HL-60 (cell line): ENCODE measurements around the gene KRTAP26-1.

Source experiments
- DNase-seq, 2 experiments: peaks; one replicate each; pipeline ENCODE4 v3.0.0-alpha.2; 2010 to 2020; ENCODE audit warnings: low read depth in 1 of 2, low spot score in 1 of 2
- H3K27ac ChIP-seq: fragments of 250-450 bp; sonication (Bioruptor Pico); replicated peaks from 2 replicates; pipeline ENCODE4 v1.5.1; 2020; ENCODE audit warnings: mild to moderate bottlenecking, moderate library complexity
- H3K27me3 ChIP-seq: fragments of 250-450 bp; sonication (Bioruptor Pico); 2 replicates; pipeline ENCODE4 v1.5.1; 2021; ENCODE audit warnings: mild to moderate bottlenecking, moderate library complexity; ENCODE audit not compliant: insufficient read depth, poor library complexity, severe bottlenecking
- H3K4me3 ChIP-seq: replicated peaks from 2 replicates; pipeline ENCODE4 v1.5.1; 2011; ENCODE audit warnings: mild to moderate bottlenecking, control low read depth, low read length; ENCODE audit not compliant: insufficient read depth
- GABPA ChIP-seq: IDR thresholded peaks from 2 replicates; pipeline ENCODE4 v1.6.1; 2012; ENCODE audit warnings: low read depth
- POLR2AphosphoS5 ChIP-seq: IDR thresholded peaks from 2 replicates; pipeline ENCODE4 v1.6.1; 2012; ENCODE audit warnings: low read depth
- REST ChIP-seq: IDR thresholded peaks from 2 replicates; pipeline ENCODE4 v1.6.1; 2012; ENCODE audit warnings: low read depth; ENCODE audit not compliant: insufficient replicate concordance
- SPI1 ChIP-seq: IDR thresholded peaks from 2 replicates; pipeline ENCODE4 v1.6.1; 2012; ENCODE audit warnings: low read depth, mild to moderate bottlenecking, borderline replicate concordance
- TF ChIP-seq, protein P1 (sequence below): IDR thresholded peaks from one replicate; pipeline ENCODE4 v1.5.1; 2011; ENCODE audit warnings: low read length, control low read depth, inconsistent platforms; ENCODE audit not compliant: insufficient read depth

KRTAP26-1 gene

GRCh38 chr21:30351534-30351933 is 31.4 kb upstream of the KRTAP26-1 start:
- no peaks in the 10 kb centered on the region for H3K27me3 ChIP-seq
- no peak overlapping the region for H3K27ac ChIP-seq
- no peak for DNase-seq
- H3K4me3 ChIP-seq, result no peak overlapping the region
- no peak for TF ChIP-seq REST
- TF ChIP-seq SPI1, result no peak

- no peak for DNase-seq
- TF ChIP-seq, protein P1, sequence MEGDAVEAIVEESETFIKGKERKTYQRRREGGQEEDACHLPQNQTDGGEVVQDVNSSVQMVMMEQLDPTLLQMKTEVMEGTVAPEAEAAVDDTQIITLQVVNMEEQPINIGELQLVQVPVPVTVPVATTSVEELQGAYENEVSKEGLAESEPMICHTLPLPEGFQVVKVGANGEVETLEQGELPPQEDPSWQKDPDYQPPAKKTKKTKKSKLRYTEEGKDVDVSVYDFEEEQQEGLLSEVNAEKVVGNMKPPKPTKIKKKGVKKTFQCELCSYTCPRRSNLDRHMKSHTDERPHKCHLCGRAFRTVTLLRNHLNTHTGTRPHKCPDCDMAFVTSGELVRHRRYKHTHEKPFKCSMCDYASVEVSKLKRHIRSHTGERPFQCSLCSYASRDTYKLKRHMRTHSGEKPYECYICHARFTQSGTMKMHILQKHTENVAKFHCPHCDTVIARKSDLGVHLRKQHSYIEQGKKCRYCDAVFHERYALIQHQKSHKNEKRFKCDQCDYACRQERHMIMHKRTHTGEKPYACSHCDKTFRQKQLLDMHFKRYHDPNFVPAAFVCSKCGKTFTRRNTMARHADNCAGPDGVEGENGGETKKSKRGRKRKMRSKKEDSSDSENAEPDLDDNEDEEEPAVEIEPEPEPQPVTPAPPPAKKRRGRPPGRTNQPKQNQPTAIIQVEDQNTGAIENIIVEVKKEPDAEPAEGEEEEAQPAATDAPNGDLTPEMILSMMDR, result no peak
- no peak for TF ChIP-seq SPI1
- no peak for TF ChIP-seq POLR2AphosphoS5
- no peak for TF ChIP-seq REST
- TF ChIP-seq GABPA, result no peak
- no peak overlapping the region for H3K27ac ChIP-seq
- H3K4me3 ChIP-seq, result no peak overlapping the region
- H3K27me3 ChIP-seq, result no peaks in the 10 kb centered on the region
These were observed 29.5 kb upstream of the KRTAP26-1 start for GRCh38 chr21:30349572-30349971.

DNA sequence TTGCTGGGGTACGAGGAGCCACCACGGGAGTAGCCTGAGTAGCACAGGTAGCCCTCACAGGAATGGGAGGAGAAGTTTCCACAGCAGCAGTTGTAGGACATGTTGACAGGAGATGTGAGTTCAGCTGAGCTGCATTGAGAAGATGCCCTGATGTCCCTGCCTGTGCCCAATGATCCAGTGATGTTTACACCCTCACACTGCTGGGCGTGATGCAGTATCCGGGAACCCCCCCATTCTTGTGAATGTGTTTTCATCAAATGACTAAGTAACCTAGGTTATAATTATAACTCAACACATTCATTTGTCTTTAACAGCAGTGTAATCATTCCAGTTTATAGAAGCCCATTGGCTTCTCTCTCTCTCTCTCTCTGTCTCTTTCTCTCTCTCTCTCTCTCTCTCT is 28.4 kb upstream of the KRTAP26-1 start, which contains the start of gene KRTAP23-1:
KRTAP23-1 (minus strand) TSS at position 101 of the 400 bp plus-strand sequence; CDS start at position 101, 0 bp downstream.
- no peak for DNase-seq
- TF ChIP-seq REST (no peak), POLR2AphosphoS5 (no peak), GABPA (no peak), SPI1 (no peak)
- TF ChIP-seq, protein P1, result no peak
- Histone ChIP-seq H3K27me3 (no peaks in the 10 kb centered on the region), H3K27ac (no peak within 1 kb of the TSS), H3K4me3 (no peak within 1 kb of the TSS)

DNA sequence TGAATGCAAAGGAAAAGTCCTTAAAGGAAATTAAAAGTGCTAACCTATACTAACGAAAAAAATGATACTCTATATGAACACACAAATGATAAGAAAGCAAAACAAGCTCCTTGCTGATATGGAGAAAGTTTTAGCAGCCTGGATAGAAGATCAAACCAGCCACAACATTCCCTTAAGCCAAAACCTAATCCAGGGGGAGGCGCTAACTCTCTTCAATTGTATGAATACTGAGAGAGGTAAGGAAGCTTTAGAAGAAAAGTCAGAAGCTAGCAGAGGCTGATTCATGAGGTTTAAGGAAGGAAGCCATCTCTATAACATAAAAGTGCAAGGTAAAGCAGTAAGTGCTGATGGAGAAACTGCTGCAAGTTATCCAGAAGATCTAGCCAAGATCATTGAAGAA is 24.9 kb upstream of the KRTAP26-1 start:
- no peak for TF ChIP-seq REST
- no peaks in the 10 kb centered on the region for H3K27me3 ChIP-seq
- H3K27ac ChIP-seq, result no peak overlapping the region
- DNase-seq, result no peak
- H3K4me3 ChIP-seq, result no peak overlapping the region
